HG02763 (cell line): ENCODE results near the gene MBNL2.

Source experiments
- ATAC-seq: cut with Tn5 transposase; IDR thresholded peaks from one replicate; pipeline ENCODE4 v1.9.1; 2021; ENCODE audit warnings: mild to moderate bottlenecking, moderate library complexity; ENCODE audit not compliant: unreplicated experiment

MBNL2 gene

GRCh38 chr13:97319113-97319720, 97.1 kb downstream of the MBNL2 start:
- ATAC-seq: no peak

GRCh38 chr13:97321101-97321500, 99.0 kb downstream of the MBNL2 start:
- no peak for ATAC-seq

GRCh38 chr13:97321616-97322321, 99.6 kb downstream of the MBNL2 start:
- no peak for ATAC-seq

GRCh38 chr13:97322740-97323342, 100.7 kb downstream of the MBNL2 start:
- no peak for ATAC-seq

- no peak for ATAC-seq
These were observed 102.0 kb downstream of the MBNL2 start for GRCh38 chr13:97324115-97324514.

GRCh38 chr13:97325738-97326137, 103.6 kb downstream of the MBNL2 start:
- no peak for ATAC-seq

- ATAC-seq: no peak
These were observed 105.0 kb downstream of the MBNL2 start for GRCh38 chr13:97327086-97327485.

GRCh38 chr13:97327506-97328221, 105.5 kb downstream of the MBNL2 start:
- no peak for ATAC-seq

GRCh38 chr13:97328222-97328790, 106.2 kb downstream of the MBNL2 start:
- ATAC-seq: no peak

GRCh38 chr13:97329331-97329730, 107.2 kb downstream of the MBNL2 start:
- no peak for ATAC-seq

GRCh38 chr13:97330448-97330847, 108.3 kb downstream of the MBNL2 start:
- ATAC-seq: no peak

GRCh38 chr13:97332742-97333141, 110.6 kb downstream of the MBNL2 start:
- no peak for ATAC-seq

GRCh38 chr13:97333983-97334382, 111.8 kb downstream of the MBNL2 start:
- no peak for ATAC-seq

- no peak for ATAC-seq
These were observed 112.6 kb downstream of the MBNL2 start for GRCh38 chr13:97334690-97335089.

- no peak for ATAC-seq
These were observed 113.5 kb downstream of the MBNL2 start for GRCh38 chr13:97335488-97336134.

GRCh38 chr13:97337985-97338499, 115.9 kb downstream of the MBNL2 start:
- no peak for ATAC-seq

- no peak for ATAC-seq
These were observed 116.4 kb downstream of the MBNL2 start for GRCh38 chr13:97338571-97338970.

GRCh38 chr13:97339019-97339987, 117.2 kb downstream of the MBNL2 start:
- no peak for ATAC-seq

GRCh38 chr13:97339988-97340749, 118.0 kb downstream of the MBNL2 start:
- no peak for ATAC-seq
